ENCODE data around the gene TMCC1. TPM values are rescaled to one million over a fixed set of nuclear protein-coding genes. Genes with fewer than 3 reads are reported as not detected.
"Not testable (repeated sequence)": the region's sequence is repeated elsewhere in the genome, so short reads cannot be mapped to it uniquely, and the experiment has no call there.

TMCC1 gene
- total RNA-seq, 1 experiment from 2014 or later, result 14.6 TPM

DNA sequence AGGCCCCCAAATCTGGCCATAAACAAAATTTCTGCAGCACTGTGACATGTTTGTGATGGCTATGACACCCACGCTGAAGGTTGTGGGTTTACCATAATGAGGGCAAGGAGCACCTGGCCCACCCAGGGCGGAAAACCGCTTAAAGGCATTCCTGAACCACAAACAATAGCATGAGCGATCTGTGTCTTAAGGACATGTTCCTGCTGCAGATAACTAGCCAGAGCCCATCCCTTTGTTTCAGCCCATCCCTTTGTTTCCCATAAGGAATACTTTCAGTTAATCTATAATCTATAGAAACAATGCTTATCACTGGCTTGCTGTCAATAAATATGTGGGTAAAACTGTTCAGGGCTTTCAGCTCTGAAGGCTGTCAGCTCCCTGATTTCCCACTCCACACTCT lies 7.8 kb upstream of the TMCC1 start:
- in situ Hi-C loops (cut with HindIII; ENCODE audit: low sequenced_read_pairs), result not testable (repeated sequence)

DNA sequence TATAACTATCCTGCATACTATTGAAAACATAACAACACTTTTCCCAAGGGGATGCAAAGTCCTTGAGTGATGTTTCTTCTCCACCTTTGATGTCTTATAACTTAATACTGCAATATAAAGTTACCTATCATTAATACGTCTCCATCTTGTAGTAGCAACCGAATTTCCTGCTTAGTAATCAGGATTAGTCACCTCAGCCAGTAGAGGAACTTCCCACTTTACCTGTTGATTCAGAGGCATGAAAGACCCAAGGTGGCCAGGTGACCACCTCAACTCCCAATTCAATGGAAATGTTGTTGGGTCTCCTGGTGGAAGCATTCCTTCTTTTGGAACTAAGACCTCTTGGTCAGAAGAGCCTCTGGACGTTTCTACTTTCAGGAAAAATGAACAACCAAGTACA lies 3.5 kb upstream of the TMCC1 start:
- DNase-seq (ENCODE audit: low spot score), result no peak
- in situ Hi-C loops (cut with HindIII; ENCODE audit: low sequenced_read_pairs), result no loop called here

More for the DNA sequence above, 7.8 kb upstream of the TMCC1 start:
- DNase-seq (ENCODE audit: low spot score), result not testable (repeated sequence)

DNA sequence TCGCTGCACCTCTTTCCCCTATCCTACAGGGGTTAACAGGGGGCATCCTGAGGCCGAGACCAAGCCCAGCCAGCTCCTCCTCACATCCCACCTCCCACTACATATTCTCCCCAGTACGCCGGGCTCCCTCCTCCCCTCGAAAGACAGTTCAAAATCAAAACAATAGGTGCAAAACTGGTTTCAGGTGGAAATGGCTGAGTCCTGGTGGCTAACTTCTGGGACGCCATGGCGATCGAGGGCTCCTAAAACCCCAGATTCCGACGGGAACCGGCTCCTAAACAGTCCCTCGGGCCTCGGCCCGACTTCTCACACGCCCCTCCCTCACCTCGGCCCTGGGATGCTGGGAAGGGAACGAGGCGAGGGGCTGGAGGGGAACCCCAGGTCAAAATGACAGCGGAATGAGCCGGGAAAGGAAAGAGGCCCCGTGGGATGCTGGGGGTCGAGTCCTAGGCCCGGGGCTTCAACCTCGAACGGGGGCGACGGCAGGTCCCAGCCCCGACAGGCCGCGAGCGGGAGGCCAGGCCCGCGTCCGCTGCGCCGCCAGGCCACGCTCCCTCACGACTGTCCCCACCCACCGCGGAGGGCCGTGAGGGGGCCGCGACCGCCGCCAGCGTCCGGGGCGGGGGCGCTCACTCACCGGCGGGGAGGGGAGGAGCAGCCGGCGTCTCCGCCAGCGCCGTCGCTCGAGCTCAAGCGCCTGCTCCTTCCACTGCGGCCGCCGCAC lies 492 bp downstream of the TMCC1 start:
- in situ Hi-C loops (cut with HindIII; ENCODE audit: low sequenced_read_pairs), result no loop called here

DNA sequence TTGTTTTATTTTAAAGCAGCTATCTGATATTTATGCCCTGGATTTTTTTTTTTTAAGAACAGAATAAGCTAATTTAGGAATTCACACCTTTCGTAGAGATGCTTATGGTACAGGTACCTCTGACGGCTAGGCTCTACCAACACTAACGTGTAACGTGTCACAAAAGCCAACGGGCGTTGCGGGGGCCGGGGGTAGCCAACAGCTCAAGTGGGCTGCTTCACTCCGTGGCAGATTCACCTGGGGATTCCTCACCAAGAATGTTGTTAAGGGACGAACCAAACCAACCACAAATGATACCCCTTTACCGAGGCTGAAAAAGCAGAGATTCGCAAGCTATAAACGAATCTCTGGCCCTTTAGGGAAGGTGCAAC lies 1.0 kb downstream of the TMCC1 start:
- peak; percentile 41 for DNase-seq (ENCODE audit: low spot score)
- in situ Hi-C loops (cut with HindIII; ENCODE audit: low sequenced_read_pairs), result no loop called here

More for the DNA sequence above, 492 bp downstream of the TMCC1 start:
- DNase-seq (ENCODE audit: low spot score), result peak; percentile 62

DNA sequence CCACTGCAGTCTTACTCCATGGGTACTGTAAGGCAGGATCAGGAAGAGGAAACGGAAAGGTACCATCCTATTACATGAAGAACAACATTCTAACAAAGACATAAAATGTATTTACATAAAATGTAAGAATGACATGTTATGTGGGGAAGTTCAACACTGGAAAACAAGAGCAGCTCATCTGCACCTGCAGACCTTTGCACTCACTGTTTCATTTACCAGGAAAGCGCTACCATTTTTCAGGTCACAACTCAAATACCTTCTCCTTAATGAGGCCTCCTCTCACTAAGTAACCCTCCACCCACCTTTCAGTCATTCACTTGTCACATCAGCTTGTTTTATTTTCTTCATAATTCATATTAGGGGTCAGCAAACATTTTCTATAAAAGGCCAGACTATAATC lies 2.6 kb downstream of the TMCC1 start:
- in situ Hi-C loops (cut with HindIII; ENCODE audit: low sequenced_read_pairs), result no loop called here
- DNase-seq (ENCODE audit: low spot score), result no peak

DNA sequence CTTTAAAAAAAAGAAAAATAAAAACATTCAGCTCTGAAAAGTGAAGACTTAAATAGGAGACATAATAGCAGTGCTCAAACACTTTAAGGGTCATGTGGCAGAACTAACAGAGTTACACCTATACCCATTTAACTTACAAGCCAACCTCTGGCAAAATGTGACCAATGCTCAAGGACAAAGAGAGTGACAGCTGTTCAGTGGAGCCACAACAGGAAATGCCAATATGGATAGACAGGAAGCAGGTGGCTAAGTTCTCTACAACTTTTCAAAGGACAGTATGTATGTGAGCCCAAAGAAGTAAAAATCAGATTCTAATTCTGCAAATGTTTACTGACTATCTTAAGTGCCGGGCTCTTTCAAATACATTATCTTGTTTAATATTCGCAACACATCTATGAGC lies 3.4 kb downstream of the TMCC1 start:
- no peak for DNase-seq (ENCODE audit: low spot score)
- in situ Hi-C loops (cut with HindIII; ENCODE audit: low sequenced_read_pairs), result no loop called here

DNA sequence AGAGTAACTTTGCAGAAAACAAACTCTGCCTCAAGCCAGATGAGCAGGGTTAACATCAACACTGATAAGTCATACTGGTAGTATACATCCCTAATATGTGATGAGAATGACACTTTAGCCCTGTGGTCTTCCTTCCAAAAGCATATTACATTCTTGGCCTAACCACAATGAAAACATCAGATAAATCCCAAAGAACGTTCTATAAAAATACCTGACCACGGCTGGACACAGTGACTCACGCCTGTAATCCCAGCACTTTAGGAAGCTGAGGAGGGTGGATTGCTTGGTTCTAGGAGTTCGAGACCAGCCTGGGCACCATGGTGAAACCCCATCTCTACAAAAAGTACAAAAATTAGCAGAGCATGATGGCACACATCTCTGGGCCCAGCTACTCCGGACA lies 4.7 kb downstream of the TMCC1 start:
- no peak for DNase-seq (ENCODE audit: low spot score)
- in situ Hi-C loops (cut with HindIII; ENCODE audit: low sequenced_read_pairs), result no loop called here

DNA sequence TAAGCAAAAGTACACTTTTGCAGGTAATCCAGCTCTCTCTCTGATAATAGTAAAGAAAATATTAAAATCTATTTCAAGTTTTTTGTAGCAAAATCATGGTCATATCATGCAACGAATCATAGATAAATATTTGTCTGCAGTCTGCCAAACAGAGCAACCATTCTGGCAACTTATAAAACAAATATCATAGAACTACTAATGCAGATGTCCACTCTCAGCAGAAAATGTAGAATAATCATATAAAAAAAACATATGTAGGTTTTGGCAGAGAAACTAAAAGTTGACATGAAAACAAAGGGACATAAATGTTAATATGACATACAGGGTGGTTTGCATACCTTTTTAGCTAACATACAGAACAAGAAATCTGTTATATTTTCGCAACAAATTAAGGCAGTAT lies 12.2 kb downstream of the TMCC1 start:
- in situ Hi-C loops (cut with HindIII; ENCODE audit: low sequenced_read_pairs), result no loop called here

DNA sequence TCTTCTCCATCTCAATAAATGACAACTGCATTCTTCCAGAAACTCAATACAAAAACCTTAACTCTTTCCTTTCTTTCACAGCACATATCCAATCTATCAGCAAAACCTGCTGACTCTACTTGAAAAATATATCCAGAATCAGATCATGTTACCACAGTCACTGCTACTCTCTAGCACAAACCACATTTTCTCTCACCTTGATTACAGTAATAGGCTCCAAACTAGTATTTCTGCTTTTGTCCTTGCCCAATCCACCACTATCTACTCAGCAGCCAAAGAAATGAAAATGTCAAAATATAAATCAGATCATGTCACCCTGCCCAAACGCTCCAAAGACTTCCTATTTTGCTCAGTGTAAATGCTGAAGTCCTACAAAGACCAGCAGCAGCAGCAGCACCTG lies 15.2 kb downstream of the TMCC1 start:
- in situ Hi-C loops (cut with HindIII; ENCODE audit: low sequenced_read_pairs), result no loop called here
- no peak for DNase-seq (ENCODE audit: low spot score)

More for the DNA sequence above, 12.2 kb downstream of the TMCC1 start:
- no peak for DNase-seq (ENCODE audit: low spot score)

DNA sequence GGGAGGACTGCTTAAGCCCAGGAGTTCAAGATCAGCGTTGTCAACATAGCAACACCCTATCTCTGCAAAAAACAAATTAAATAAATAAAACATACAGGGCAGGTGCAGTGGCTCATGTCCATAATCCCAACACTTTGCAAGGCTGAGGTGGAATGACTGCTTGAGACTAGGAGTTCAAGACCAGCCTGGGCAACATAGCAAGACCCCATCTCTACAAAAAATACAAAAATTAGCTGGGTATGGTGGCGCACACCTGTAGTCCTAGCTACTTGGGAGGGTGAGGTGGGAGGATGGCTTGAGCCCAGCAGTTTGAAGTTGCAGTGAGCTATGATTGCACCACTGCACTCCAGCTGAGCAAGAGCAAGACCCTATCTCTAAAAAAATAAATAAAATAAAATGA lies 19.0 kb downstream of the TMCC1 start:
- in situ Hi-C loops (cut with HindIII; ENCODE audit: low sequenced_read_pairs); DNase-seq (ENCODE audit: low spot score): not testable (repeated sequence)

DNA sequence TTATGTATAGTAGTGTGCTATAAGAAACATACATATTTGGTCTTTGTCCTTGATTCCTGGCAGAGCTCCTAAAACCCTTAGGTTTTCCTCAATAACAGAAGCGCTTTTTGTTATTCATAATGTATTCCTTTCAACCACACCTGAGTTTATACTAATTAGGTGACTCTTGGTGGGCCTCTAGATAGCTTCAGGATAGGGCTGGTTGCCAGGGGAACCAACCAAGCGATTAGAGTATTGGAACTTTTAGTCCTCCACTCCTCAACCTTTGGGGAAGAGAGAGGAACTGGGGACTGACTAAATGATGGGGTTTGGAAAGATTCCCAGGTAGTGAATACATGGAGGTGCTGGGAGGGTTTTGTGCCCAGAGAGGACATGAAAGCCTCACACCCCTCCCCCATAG lies 24.6 kb downstream of the TMCC1 start:
- DNase-seq (ENCODE audit: low spot score), result no peak
- in situ Hi-C loops (cut with HindIII; ENCODE audit: low sequenced_read_pairs), result no loop called here

DNA sequence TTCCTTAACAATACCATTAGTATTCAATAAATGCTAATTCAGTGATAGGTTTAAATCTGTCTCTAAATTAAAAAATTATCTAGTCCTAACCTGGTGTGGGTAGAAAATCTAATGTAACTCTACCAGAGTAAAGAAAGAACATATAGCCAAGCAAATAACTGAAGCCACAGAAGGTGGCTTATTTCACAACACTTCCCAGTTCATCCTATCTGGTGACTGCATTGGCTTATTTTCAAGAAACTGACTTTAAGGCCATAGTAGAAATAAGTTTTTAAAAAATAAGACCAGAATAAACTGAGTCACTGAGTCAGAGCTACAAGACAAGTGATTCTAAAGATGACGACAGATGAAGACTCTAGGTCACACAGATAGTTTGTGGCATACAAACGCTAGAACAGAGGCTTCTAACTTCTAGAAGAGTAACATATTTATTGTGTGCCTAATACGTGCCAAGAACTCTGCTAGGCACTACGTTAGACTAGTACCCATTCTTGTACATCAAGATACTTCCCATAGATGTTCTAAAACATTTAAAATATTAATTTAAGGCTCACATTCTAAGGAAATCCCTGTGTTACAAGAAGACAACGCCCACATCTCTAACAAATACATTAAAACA lies 25.9 kb downstream of the TMCC1 start:
- no peak for DNase-seq (ENCODE audit: low spot score)
- in situ Hi-C loops (cut with HindIII; ENCODE audit: low sequenced_read_pairs), result no loop called here

DNA sequence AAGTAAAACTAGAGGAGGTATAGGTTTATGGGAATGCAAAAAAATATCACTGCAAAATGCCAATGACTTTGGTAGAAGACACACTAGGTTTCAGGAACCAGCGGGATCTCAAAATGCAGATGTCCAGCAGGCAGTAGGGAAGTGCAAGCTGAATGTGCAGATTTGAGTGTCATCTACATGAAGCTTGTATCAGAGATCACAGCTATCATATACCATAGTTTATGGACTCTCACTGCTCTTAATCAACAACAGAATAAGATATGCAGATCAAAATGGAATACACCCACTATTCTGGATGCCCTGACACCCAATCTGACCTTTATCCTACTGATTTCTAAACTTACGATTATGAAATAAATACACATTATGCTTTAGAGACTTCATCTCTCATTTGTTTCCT lies 27.7 kb downstream of the TMCC1 start:
- in situ Hi-C loops (cut with HindIII; ENCODE audit: low sequenced_read_pairs), result no loop called here
- DNase-seq (ENCODE audit: low spot score), result no peak

DNA sequence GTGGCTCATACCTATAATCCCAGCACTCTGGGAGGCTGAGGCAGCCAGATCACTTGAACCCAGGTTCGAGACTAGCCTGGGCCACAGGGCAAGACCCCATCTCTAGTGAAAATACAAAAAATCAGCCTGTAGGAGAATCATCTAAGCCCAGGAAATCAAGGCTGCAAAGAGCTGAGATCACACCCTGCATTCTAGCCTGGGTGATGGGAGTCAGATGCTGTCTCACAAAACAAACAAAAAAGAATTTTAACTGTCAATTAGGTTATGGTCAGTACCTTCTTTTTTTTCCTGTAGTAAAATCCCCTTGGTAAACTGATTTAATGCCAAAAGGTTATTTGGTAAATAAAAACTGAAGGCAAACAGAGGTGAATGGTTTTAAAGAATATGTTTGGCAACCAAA lies 29.0 kb downstream of the TMCC1 start:
- in situ Hi-C loops (cut with HindIII; ENCODE audit: low sequenced_read_pairs), result no loop called here
- DNase-seq (ENCODE audit: low spot score), result no peak

DNA sequence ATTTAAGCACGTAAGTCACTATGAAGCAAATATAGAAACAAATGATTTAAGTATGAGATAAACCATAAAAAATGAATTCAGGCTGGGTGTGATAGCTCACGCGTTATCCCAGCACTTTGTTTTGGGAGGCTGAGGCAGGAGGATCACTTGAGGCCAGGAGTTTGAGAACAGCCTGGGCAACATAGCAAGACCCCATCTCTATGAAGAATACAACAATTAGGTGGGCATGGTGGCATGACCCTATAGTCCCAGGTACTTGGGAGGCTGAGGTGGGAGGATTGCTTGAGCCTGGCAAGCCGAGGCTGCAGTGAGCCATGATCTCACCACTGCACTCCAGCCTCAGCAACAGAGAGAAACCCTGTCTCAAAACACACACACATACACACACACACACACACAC lies 34.2 kb downstream of the TMCC1 start:
- in situ Hi-C loops (cut with HindIII; ENCODE audit: low sequenced_read_pairs), result no loop called here
- DNase-seq (ENCODE audit: low spot score), result no peak

DNA sequence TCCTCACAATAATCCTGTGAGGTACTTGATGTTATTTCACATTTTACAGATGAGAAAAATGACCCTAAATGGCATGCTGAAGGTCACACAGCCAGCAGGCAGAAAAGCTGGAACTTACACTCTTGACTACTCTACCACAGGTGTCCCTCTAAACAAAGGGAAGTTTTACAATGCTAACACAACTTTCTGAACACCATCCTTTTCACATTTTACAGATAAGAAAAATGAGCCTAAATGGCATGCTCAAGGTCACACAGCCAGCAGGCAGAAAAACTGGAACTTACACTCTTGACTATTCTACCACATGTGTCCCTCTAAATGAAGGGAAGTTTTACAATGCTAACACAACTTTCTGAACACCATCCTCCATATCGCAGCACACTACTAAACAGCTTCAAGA lies 35.6 kb downstream of the TMCC1 start:
- DNase-seq (ENCODE audit: low spot score), result no peak
- in situ Hi-C loops (cut with HindIII; ENCODE audit: low sequenced_read_pairs), result no loop called here

DNA sequence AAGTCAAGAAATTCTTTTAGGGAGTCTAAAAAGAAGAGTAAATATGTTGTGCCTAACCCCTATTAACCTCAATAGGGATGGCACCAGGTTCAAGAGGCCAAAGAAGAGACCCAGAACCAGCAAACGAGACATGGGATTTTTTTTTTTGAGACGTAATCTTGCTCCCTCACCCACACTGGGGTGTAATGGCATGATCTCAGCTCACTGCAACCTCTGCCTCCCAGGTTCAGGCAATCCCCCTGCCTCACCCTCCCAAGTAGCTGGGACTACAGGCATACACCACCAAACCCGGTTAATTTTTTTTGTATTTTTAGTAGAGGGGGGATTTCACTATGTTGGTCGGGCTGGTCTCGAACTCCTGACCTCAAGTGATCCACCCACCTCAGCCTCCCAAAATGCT lies 36.7 kb downstream of the TMCC1 start:
- DNase-seq (ENCODE audit: low spot score); in situ Hi-C loops (cut with HindIII; ENCODE audit: low sequenced_read_pairs): not testable (repeated sequence)

DNA sequence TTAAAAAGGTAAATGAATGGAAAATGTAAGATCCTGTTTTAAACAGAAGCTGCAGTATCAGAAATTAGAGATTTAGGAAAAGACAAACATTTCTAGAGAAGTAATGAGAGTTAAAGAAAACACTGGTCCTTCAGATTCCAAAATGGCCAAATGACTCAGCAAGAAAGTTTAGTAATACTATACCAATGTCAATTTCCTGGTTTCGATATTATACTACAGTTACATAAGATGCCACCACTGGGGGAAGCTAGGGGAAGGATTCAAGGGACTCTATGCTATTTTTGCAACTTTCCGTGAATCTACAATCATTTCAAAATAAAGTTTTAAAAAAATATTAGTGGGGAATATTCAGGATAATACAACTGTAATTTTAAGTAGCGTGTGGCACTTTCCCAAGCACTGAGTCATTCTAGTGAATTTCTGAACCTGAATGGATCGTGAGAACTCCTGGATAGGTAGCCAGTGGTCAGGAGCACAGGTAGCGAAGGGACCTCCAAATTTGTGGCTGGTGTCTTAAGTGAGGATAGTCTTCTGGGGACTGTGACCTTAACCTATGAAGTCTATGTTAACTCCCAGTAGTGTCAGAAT lies 37.6 kb downstream of the TMCC1 start:
- in situ Hi-C loops (cut with HindIII; ENCODE audit: low sequenced_read_pairs), result no loop called here
- DNase-seq (ENCODE audit: low spot score), result no peak

DNA sequence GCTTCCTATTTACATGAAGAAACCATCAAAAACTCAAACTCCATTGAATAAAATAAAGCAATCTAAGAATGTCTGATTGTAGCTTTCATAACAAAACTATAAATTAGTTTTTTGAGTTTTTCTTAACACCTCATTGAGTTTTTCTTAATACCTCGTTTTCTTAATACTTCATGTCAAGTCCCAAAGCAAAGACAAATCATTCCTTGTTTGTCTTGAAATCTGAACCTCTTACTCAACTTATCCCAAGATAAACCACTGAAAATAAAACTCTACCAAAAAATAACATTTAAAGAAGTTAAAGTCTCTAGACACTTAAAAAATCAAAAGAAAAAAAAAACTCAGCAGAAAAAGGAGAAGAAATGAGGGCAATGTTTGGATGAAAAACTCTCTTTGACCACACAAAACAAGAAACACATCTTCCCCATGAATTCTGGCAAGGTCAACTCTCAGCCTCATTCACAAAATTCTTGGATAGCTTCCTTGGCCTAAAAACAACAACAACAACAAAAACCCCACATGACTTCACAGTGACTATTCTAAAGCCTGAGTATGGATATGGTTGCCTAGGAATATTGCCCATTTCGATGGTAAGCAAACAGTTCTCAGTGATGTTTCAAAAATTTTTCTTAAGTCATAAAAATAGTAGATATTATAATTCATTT lies 38.2 kb downstream of the TMCC1 start:
- in situ Hi-C loops (cut with HindIII; ENCODE audit: low sequenced_read_pairs), result no loop called here
- peak; percentile 43 for DNase-seq (ENCODE audit: low spot score)

DNA sequence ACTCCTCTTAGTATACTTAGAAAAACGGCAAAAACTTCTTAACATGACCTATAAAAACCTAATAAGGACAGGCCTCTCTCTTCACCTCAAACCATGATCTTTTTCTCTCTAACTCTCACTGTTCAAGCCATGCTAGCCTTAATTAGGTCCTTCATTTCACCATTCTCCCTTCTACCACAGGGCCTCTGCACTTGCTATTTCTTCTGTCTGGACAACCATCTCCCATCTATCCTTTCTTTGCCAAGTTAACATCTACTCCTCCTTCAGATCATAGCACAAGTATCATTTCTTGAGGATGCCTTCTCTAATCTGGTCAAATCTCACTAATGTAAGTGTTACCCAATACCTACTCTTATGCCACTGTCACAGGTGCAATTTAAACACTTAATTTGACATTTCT lies 39.1 kb downstream of the TMCC1 start:
- DNase-seq (ENCODE audit: low spot score), result no peak
- in situ Hi-C loops (cut with HindIII; ENCODE audit: low sequenced_read_pairs), result no loop called here
